ENCODE data around the gene KIF6. TPM values are rescaled to one million over a fixed set of nuclear protein-coding genes. Genes with fewer than 3 reads are reported as not detected.
A peak's percentile ranks its signal among the peaks of the same experiment; 100 is the strongest.

Gene KIF6, protein sequence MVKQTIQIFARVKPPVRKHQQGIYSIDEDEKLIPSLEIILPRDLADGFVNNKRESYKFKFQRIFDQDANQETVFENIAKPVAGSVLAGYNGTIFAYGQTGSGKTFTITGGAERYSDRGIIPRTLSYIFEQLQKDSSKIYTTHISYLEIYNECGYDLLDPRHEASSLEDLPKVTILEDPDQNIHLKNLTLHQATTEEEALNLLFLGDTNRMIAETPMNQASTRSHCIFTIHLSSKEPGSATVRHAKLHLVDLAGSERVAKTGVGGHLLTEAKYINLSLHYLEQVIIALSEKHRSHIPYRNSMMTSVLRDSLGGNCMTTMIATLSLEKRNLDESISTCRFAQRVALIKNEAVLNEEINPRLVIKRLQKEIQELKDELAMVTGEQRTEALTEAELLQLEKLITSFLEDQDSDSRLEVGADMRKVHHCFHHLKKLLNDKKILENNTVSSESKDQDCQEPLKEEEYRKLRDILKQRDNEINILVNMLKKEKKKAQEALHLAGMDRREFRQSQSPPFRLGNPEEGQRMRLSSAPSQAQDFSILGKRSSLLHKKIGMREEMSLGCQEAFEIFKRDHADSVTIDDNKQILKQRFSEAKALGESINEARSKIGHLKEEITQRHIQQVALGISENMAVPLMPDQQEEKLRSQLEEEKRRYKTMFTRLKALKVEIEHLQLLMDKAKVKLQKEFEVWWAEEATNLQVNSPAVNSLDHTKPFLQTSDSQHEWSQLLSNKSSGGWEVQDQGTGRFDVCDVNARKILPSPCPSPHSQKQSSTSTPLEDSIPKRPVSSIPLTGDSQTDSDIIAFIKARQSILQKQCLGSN
- 0.30 TPM for polyA plus RNA-seq (2013)

DNA sequence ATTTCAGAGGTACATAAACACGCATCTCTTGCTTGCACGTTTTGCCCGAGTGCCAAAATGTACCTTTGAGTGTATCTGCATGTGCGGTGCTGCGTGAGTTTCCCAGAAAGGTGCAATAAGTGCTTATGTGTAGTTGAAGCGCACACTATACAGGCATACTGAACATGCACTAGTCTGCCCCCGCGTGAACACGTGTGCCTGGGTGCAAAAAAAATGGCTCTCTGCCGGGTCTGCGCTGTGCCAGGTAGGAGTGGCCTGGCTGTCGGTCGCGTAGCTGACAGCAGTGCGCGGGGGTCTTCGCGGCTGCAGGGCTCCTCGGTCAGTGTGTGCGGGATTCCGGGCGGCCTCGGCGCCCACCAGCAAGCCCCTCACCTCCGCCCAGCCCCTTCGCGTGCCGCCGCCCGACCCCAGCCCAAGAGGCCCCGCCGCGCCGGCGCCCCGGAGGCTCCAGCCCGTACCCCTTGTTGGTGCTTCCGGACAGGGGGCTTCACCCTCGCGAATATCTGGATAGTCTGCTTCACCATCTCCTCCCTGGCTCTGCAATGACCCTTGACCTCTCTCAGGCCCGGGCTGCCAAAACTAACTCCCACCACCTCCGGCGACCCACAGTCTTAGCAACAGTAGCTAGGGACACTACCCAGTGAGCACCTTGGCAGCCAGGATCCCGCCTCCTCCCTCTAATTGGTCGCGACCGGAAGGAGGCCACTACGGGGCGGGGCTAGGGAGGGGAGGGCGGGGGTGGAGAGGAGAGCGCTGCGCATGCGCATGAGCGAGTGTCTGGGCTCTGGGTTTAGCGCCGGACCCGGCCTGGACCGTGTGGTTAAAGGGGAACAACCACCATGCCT, at the start of gene KIF6:
Gene KIF6, minus strand, starts transcription at position 622 of the 845 bp plus-strand sequence. Its CDS starts 98 bp downstream, at position 524.
- H3K4me3 ChIP-seq (ENCODE audit: control insufficient read depth in 1 of 7, extremely low read depth in 1 of 7, insufficient read depth in 4 of 7, low read depth in 2 of 7, low read length in 6 of 7): peak within 1 kb of the TSS; percentile 70 to 90 (median 80)
- CTCF ChIA-PET: no interaction called here
- WGBS (ENCODE audit: insufficient coverage): 1% methylated on average over 42 of the region's 58 CpGs

GRCh38 chr6:39773782-39774181, 48.6 kb upstream of the KIF6 start:
- no peak overlapping the region for H3K4me3 ChIP-seq (ENCODE audit: control insufficient read depth in 1 of 7, extremely low read depth in 1 of 7, insufficient read depth in 4 of 7, low read depth in 2 of 7, low read length in 6 of 7)
- H3K27me3 ChIP-seq (replicated peaks in 2 of 5; ENCODE audit: control insufficient read depth in 4 of 5, insufficient read depth in 5 of 5, low read length in 4 of 5): peaks cover 0 to 4% (median 0%) of the 10 kb centered on the region in 5 experiments
- H3K4me1 ChIP-seq (ENCODE audit: control extremely low read depth in 1 of 4, control insufficient read depth in 4 of 4, insufficient read depth in 4 of 4, low read length in 3 of 4): peaks cover 0 to 4% (median 0%) of the 10 kb centered on the region in 4 experiments
- ChIA-PET POLR2A (no interaction called here), CTCF (no interaction called here)
- WGBS (ENCODE audit: insufficient coverage): 100% methylated on average over 2 of the region's 2 CpGs
- H3K9me3 ChIP-seq (ENCODE audit: control extremely low read depth in 1 of 5, control insufficient read depth in 4 of 5, insufficient read depth in 2 of 5, low read depth in 1 of 5, low read length in 4 of 5): no peaks in the 10 kb centered on the region
- no peaks in the 10 kb centered on the region for H3K36me3 ChIP-seq (ENCODE audit: control insufficient read depth in 4 of 4, insufficient read depth in 4 of 4, low read length in 3 of 4)
- no peak overlapping the region for H3K27ac ChIP-seq (ENCODE audit: insufficient read depth in 1 of 2, low read depth in 1 of 2, low read length in 2 of 2, poor library complexity in 1 of 2, severe bottlenecking in 2 of 2)
- no peak for DNase-seq

More for the DNA sequence above, at the start of gene KIF6:
- peak; percentile 89 to 93 (median 92) for DNase-seq
- H3K36me3 ChIP-seq (ENCODE audit: control insufficient read depth in 4 of 4, insufficient read depth in 4 of 4, low read length in 3 of 4): no peaks in the 10 kb centered on the region
- POLR2A ChIA-PET: interaction anchor here (0.7 kb wide), 1 partner anchor 21 kb away, joined by 3 read pairs; no protein-coding TSS in a partner anchor
- H3K27ac ChIP-seq (ENCODE audit: insufficient read depth in 1 of 2, low read depth in 1 of 2, low read length in 2 of 2, poor library complexity in 1 of 2, severe bottlenecking in 2 of 2): peak within 1 kb of the TSS in 1 of 2 experiments; percentile 21
- peaks cover 0 to 4% (median 0%) of the 10 kb centered on the region in 5 experiments for H3K27me3 ChIP-seq (replicated peaks in 2 of 5; ENCODE audit: control insufficient read depth in 4 of 5, insufficient read depth in 5 of 5, low read length in 4 of 5)
- peaks cover 0 to 2% (median 0%) of the 10 kb centered on the region in 5 experiments for H3K9me3 ChIP-seq (ENCODE audit: control extremely low read depth in 1 of 5, control insufficient read depth in 4 of 5, insufficient read depth in 2 of 5, low read depth in 1 of 5, low read length in 4 of 5)
- peaks cover 0 to 8% (median 3%) of the 10 kb centered on the region in 4 experiments for H3K4me1 ChIP-seq (ENCODE audit: control extremely low read depth in 1 of 4, control insufficient read depth in 4 of 4, insufficient read depth in 4 of 4, low read length in 3 of 4)

DNA sequence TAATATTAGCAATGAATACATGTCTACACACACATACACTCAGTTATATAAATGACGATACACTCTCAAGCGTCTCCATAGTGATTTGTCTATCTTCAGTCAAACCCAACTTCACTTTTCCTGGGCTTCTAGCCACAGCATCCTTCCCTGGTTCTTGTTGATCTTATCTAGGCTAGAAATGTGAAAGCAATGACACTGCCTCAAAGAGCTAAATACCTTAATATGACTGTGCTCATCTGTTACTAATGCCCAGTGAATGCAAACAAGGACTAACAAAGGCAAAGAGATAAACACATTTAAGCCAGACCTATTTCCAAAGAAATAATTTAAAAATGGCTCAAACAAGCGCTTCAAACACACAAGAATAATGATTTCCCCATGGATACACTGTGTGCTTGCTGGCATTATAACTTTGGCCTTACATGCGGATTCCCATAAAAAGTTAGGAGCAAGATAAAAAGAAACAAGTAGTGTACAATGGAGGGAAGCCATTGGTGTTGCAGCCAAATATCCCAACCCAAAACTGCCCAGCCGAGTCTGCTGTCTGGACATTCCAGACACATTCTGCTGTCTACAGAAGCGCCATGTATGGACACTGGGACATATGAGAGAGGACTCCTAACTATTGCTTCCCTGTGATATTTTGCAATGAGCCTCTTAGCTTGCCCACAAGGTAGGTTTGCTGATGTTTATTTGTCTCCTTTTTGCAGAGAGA, 47.5 kb upstream of the KIF6 start:
- H3K4me3 ChIP-seq (ENCODE audit: control insufficient read depth in 1 of 7, extremely low read depth in 1 of 7, insufficient read depth in 4 of 7, low read depth in 2 of 7, low read length in 6 of 7): no peak overlapping the region
- WGBS (ENCODE audit: insufficient coverage): 100% methylated on average over 3 of the region's 6 CpGs
- no peaks in the 10 kb centered on the region for H3K36me3 ChIP-seq (ENCODE audit: control insufficient read depth in 4 of 4, insufficient read depth in 4 of 4, low read length in 3 of 4)
- ChIA-PET CTCF (no interaction called here), POLR2A (no interaction called here)
- peaks cover 0 to 4% (median 0%) of the 10 kb centered on the region in 4 experiments for H3K4me1 ChIP-seq (ENCODE audit: control extremely low read depth in 1 of 4, control insufficient read depth in 4 of 4, insufficient read depth in 4 of 4, low read length in 3 of 4)
- H3K27me3 ChIP-seq (replicated peaks in 2 of 5; ENCODE audit: control insufficient read depth in 4 of 5, insufficient read depth in 5 of 5, low read length in 4 of 5): peaks cover 0 to 2% (median 0%) of the 10 kb centered on the region in 5 experiments
- peak in 2 of 3 donors; percentile 9 to 21 for DNase-seq
- no peak overlapping the region for H3K27ac ChIP-seq (ENCODE audit: insufficient read depth in 1 of 2, low read depth in 1 of 2, low read length in 2 of 2, poor library complexity in 1 of 2, severe bottlenecking in 2 of 2)
- no peaks in the 10 kb centered on the region for H3K9me3 ChIP-seq (ENCODE audit: control extremely low read depth in 1 of 5, control insufficient read depth in 4 of 5, insufficient read depth in 2 of 5, low read depth in 1 of 5, low read length in 4 of 5)

- H3K27ac ChIP-seq (ENCODE audit: insufficient read depth in 1 of 2, low read depth in 1 of 2, low read length in 2 of 2, poor library complexity in 1 of 2, severe bottlenecking in 2 of 2): no peak overlapping the region
- ChIA-PET POLR2A (no interaction called here), CTCF (no interaction called here)
- DNase-seq: no peak
- H3K9me3 ChIP-seq (ENCODE audit: control extremely low read depth in 1 of 5, control insufficient read depth in 4 of 5, insufficient read depth in 2 of 5, low read depth in 1 of 5, low read length in 4 of 5): no peaks in the 10 kb centered on the region
- no peaks in the 10 kb centered on the region for H3K36me3 ChIP-seq (ENCODE audit: control insufficient read depth in 4 of 4, insufficient read depth in 4 of 4, low read length in 3 of 4)
- no peak overlapping the region for H3K4me3 ChIP-seq (ENCODE audit: control insufficient read depth in 1 of 7, extremely low read depth in 1 of 7, insufficient read depth in 4 of 7, low read depth in 2 of 7, low read length in 6 of 7)
- H3K4me1 ChIP-seq (ENCODE audit: control extremely low read depth in 1 of 4, control insufficient read depth in 4 of 4, insufficient read depth in 4 of 4, low read length in 3 of 4): peaks cover 0 to 4% (median 0%) of the 10 kb centered on the region in 4 experiments
- peaks cover 0 to 2% (median 0%) of the 10 kb centered on the region in 5 experiments for H3K27me3 ChIP-seq (replicated peaks in 2 of 5; ENCODE audit: control insufficient read depth in 4 of 5, insufficient read depth in 5 of 5, low read length in 4 of 5)
- WGBS (ENCODE audit: insufficient coverage): 89% methylated on average over 4 of the region's 4 CpGs
Observed at GRCh38 chr6:39770446-39770845, 45.2 kb upstream of the KIF6 start.

DNA sequence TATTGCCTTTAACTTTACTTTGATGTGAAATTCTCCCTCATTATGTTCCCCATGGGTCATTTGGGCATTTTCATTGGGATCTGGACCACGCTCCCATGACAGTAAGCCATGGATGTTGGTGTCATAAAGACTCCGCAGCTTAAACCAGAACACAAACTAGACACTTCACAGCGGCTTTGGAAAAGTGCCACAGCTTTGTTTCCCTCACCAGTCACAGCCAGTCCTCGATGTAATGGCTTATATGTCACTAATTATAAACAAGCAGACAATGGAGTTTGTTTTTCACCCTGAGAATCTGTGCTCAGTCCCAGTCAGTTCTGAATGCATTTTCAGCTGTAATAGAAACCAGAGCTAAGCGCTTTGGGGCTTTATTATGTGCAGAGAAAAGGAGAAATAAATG, 43.8 kb upstream of the KIF6 start:
- 92% methylated on average over 3 of the region's 5 CpGs for WGBS (ENCODE audit: insufficient coverage)
- Histone ChIP-seq H3K36me3 (ENCODE audit: control insufficient read depth in 4 of 4, insufficient read depth in 4 of 4, low read length in 3 of 4) (no peaks in the 10 kb centered on the region), H3K9me3 (ENCODE audit: control extremely low read depth in 1 of 5, control insufficient read depth in 4 of 5, insufficient read depth in 2 of 5, low read depth in 1 of 5, low read length in 4 of 5) (no peaks in the 10 kb centered on the region), H3K27ac (ENCODE audit: insufficient read depth in 1 of 2, low read depth in 1 of 2, low read length in 2 of 2, poor library complexity in 1 of 2, severe bottlenecking in 2 of 2) (no peak overlapping the region), H3K4me1 (ENCODE audit: control extremely low read depth in 1 of 4, control insufficient read depth in 4 of 4, insufficient read depth in 4 of 4, low read length in 3 of 4) (peaks cover 0 to 4% (median 0%) of the 10 kb centered on the region in 4 experiments), H3K4me3 (ENCODE audit: control insufficient read depth in 1 of 7, extremely low read depth in 1 of 7, insufficient read depth in 4 of 7, low read depth in 2 of 7, low read length in 6 of 7) (no peak overlapping the region), H3K27me3 (replicated peaks in 2 of 5; ENCODE audit: control insufficient read depth in 4 of 5, insufficient read depth in 5 of 5, low read length in 4 of 5) (no peaks in the 10 kb centered on the region)
- CTCF ChIA-PET: no interaction called here
- POLR2A ChIA-PET: no interaction called here
- no peak for DNase-seq

- Histone ChIP-seq H3K4me1 (ENCODE audit: control extremely low read depth in 1 of 4, control insufficient read depth in 4 of 4, insufficient read depth in 4 of 4, low read length in 3 of 4) (no peaks in the 10 kb centered on the region), H3K9me3 (ENCODE audit: control extremely low read depth in 1 of 5, control insufficient read depth in 4 of 5, insufficient read depth in 2 of 5, low read depth in 1 of 5, low read length in 4 of 5) (no peaks in the 10 kb centered on the region), H3K4me3 (ENCODE audit: control insufficient read depth in 1 of 7, extremely low read depth in 1 of 7, insufficient read depth in 4 of 7, low read depth in 2 of 7, low read length in 6 of 7) (no peak overlapping the region), H3K36me3 (ENCODE audit: control insufficient read depth in 4 of 4, insufficient read depth in 4 of 4, low read length in 3 of 4) (no peaks in the 10 kb centered on the region), H3K27me3 (replicated peaks in 2 of 5; ENCODE audit: control insufficient read depth in 4 of 5, insufficient read depth in 5 of 5, low read length in 4 of 5) (no peaks in the 10 kb centered on the region), H3K27ac (ENCODE audit: insufficient read depth in 1 of 2, low read depth in 1 of 2, low read length in 2 of 2, poor library complexity in 1 of 2, severe bottlenecking in 2 of 2) (no peak overlapping the region)
- DNase-seq: no peak
- POLR2A ChIA-PET: no interaction called here
- CTCF ChIA-PET: no interaction called here
- 100% methylated on average over 1 of the region's 3 CpGs for WGBS (ENCODE audit: insufficient coverage)
Observed at GRCh38 chr6:39765508-39766065, 40.4 kb upstream of the KIF6 start.
